Activated CD4-positive, CD25-positive, alpha-beta regulatory T cell treated with anti-CD3 and anti-CD28 coated beads, Interleukin-2, amount 50 U/mL, for 24 hours (primary cell): ENCODE results near the gene ASNSD1.
"Not testable (repeated sequence)": the region's sequence is repeated elsewhere in the genome, so short reads cannot be mapped to it uniquely, and the experiment has no call there.

Source experiments
- ATAC-seq, 2 donors: fragments of 150-1000 bp; cut with Tn5 transposase; one replicate each; pipeline ENCODE4 v1.10.0; 2021; ENCODE audit warnings: mild to moderate bottlenecking in 1 of 2, moderate library complexity in 1 of 2

Gene ASNSD1

DNA sequence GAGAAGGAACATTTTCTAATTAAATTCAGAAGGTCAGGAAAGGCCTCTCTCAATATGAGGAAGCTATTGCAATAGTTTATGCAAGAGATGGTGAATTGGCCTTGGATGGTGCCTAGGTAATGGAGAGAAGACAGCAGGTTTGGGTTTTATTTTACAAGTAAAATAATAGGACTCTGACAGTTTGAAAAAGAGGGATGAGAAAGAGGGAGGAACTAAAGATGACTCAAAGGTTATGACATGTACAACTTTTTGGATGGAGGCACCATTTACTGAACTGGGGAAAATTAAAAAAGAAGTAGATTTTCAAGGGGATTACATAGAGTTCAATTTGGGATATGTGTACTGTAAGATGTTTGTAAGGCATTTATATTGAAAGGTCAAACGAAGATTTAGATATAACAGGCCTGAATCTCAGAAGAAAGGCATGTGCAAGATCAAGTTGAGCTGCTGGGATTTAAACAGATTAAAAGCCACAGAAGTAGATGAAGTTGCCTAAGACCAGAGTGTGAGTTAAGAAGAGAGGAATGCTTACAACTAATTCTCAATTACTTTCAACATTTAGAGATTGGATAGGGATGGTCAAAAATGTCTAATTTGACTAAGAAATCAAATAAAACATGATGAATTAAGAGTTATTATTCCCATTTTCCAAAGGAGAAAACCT, 12.3 kb upstream of the ASNSD1 start:
- ATAC-seq: no peak

GRCh38 chr2:189651284-189651683, 10.0 kb upstream of the ASNSD1 start:
- ATAC-seq: no peak

DNA sequence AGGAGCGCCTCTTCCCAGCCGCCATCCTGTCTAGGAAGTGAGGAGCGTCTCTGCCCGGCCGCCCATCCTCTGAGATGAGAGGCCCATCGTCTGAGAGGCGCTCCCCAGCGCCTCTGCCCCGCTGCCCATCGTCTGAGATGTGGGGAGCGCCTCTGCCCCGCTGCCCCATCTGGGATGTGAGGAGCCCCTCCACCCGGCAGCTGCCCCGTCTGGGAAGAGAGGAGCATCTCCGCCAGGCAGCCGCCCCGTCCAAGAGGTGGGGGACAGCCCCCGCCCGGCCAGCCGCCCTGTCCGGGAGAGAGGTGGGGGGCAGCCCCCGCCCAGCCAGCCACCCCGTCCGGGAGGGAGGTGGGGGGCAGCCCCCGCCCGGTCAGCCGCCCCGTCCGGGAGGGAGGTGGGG, 7.8 kb upstream of the ASNSD1 start:
- not testable (repeated sequence) for ATAC-seq

DNA sequence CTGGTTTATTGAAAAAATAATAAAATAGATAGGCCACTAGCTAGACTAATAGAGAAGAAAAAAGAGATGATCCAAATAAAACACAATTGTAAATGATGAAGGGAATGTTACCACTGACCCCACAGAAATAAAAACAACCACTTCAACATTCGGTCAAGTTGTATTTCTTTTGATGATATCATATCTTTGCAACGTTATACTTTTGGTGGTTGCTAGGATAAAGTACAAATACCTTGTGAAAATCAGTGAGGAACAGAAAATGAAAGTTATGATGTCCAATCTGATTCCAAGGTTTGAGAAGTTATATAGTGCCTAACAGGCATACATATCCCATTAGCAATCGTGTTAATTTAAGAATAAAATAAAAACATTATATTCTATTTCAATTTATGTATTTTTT, 6.6 kb upstream of the ASNSD1 start:
- no peak for ATAC-seq

DNA sequence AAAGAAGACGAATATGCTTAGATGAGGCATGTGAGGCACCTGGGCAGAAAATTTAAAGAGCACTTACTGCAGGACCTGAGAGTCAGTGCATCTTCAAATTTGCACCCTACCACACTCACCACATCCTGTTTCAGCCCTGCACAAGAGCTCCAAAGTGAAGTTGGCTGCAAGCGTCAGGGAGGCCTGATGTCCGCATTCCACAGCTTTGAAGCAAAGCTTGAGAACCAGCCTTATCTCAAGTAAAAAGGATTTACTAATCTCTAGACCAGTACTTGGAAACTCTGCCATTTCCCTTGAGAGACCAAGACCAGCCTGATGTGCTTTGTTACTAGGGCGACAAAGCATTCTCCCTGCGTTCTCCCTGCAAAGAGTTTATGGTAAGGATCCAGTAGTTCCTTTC, 3.4 kb upstream of the ASNSD1 start:
- ATAC-seq: peak in 1 of 2 donors; percentile 12

GRCh38 chr2:189658306-189659212, 2.7 kb upstream of the ASNSD1 start:
- ATAC-seq: peak in 1 of 2 donors; percentile 3

GRCh38 chr2:189659734-189660133, 1.5 kb upstream of the ASNSD1 start:
- ATAC-seq: no peak

DNA sequence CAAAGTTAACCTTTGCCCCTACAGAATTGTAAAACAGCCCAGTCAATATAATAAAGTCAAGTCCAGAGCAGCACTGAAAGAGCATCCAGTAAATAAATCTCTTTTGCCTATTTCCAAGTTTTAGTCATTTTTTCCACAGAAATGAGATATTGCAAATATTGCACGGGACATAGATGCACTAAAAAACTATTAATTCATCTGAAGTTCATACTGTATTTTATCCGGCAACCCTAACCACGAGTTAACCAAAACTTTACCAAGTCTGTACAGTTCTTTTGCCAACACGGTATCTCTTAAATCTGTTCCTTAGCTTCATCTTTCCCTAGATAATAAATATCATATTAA, 484 bp upstream of the ASNSD1 start:
- no peak for ATAC-seq

DNA sequence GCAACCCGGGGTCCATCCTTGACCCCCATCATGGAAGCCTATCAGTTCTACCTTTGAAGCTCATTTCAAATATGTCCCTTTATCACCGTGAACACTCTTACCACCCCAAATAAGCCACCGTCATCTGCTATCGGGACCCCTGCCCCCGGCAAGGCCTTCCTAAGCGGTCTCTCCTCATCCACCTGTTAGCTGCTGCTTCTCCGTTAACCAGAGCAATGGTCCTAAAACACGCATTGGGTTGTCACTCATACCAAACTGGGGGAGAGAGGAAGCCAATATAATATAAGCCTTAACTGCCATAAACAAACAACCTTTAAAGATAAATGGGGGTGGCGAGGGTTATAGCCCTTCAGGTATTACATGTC, 680 bp downstream of the ASNSD1 start:
- no peak for ATAC-seq

GRCh38 chr2:189662669-189663226, 1.5 kb downstream of the ASNSD1 start:
- ATAC-seq: no peak

DNA sequence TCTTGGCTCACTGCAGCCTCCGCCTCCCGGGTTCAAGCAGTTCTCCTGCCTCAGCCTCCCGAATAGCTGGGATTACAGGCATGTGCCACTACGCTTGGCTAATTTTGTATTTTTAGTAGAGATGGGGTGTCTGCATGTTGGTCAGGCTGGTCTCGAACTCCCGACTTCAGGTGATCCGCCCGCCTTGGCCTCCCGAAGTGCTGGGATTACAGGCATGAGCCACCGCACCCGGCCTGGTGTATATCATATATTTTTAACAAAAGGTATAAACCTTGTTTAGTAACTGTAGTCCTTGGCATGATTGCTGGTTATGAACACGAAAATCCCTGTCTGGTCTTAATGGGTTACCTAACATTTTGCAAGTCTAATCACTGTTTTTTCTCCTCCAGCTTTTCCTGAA, 2.1 kb downstream of the ASNSD1 start:
- not testable (repeated sequence) for ATAC-seq

DNA sequence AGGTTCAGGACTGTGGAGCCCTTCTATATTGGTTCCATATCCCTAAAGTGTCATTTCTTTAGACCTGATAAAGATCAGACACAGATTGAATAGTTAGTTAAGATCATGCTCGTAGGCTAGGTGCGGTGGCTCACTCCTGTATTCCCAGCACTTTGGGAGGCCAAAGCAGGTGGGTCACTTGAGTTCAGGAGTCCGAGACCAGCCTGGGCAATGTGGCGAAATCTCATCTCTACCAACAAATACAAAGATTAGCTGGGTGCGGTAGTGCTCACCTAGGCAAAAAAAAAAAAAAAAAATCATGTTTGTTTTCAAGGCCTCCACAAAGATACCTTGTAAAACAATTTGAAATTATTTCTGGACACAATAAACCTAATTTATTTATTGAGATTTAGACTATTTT, 8.7 kb downstream of the ASNSD1 start:
- no peak for ATAC-seq

GRCh38 chr2:189673661-189674373, 12.6 kb downstream of the ASNSD1 start:
- peak; percentile 48 to 53 for ATAC-seq

- ATAC-seq: peak; percentile 95 to 96
These were observed 13.3 kb downstream of the ASNSD1 start, which contains the start of gene ANKAR for GRCh38 chr2:189674374-189675112. Gene ANKAR, plus strand, starts transcription at chr2:189674670. Its CDS starts 1,821 bp downstream, at chr2:189676491.

DNA sequence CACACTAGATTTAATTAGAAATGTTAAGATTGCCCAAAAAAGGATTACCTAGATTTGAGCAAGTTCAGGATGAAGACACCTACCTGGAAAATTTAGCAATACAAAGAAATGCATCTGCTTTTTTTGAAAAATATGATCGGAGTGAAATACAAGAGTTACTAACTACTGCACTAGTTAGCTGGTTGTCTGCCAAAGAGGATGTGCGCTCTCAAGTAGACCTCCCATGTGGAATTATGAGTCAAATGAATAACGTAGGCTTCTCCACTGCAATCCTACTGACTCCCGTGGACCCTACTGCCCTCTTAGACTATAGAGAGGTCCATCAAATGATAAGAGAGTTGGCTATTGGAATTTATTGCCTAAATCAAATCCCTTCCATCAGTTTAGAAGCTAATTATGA, 15.2 kb downstream of the ASNSD1 start:
- ATAC-seq: no peak

- no peak for ATAC-seq
These were observed 18.0 kb downstream of the ASNSD1 start for GRCh38 chr2:189679226-189679625.

- peak; percentile 52 to 53 for ATAC-seq
These were observed 19.9 kb downstream of the ASNSD1 start for GRCh38 chr2:189681203-189681602.

DNA sequence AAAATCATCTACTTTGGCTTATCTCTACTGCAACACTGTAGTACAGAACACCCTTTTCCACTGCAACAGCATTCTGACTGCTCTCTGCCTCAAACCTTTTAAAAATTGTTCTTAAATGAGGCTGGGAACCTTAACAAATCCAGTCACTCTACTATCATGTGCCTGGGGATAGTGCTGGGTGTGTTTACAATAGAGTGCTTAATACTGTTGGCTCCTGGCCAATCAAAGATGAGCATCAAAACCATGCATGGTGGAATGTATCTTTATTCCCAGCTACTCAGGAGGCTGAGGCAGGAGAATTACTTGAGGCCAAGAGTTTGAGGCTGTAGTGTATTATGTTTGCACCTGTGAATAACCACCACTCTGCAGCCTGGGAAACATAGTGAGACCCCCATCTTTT, 20.6 kb downstream of the ASNSD1 start:
- ATAC-seq: no peak

GRCh38 chr2:189683348-189683747, 22.1 kb downstream of the ASNSD1 start:
- ATAC-seq: peak; percentile 39 to 42

GRCh38 chr2:189684811-189685210, 23.6 kb downstream of the ASNSD1 start:
- no peak for ATAC-seq

- ATAC-seq: no peak
These were observed 24.4 kb downstream of the ASNSD1 start for GRCh38 chr2:189685540-189686229.

DNA sequence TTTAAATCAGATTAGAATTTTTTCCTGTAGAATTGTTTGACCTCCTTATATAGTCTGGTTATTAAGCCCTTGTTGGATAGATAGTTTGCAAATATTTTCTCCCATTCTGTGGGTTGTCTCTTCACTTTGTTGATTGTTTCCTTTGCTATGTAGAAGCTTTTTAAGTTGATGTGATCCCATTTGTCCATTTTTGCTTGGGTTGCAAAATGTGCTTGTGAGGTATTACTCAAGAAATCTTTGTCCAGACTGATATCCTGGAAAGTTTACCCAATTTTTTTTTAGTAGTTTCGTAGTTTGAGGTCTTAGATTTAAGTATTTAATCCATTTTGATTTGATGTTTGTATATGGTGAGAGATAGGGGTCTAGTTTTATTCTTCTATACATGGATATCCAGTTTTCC, 26.5 kb downstream of the ASNSD1 start:
- not testable (repeated sequence) for ATAC-seq
